ENCODE data around the gene COL6A3. TPM values are rescaled to one million over a fixed set of nuclear protein-coding genes. Genes with fewer than 3 reads are reported as not detected.

COL6A3 gene
- total and polyA plus RNA-seq, 11 donors: 17.4 to 290 (median 87.3) TPM

DNA sequence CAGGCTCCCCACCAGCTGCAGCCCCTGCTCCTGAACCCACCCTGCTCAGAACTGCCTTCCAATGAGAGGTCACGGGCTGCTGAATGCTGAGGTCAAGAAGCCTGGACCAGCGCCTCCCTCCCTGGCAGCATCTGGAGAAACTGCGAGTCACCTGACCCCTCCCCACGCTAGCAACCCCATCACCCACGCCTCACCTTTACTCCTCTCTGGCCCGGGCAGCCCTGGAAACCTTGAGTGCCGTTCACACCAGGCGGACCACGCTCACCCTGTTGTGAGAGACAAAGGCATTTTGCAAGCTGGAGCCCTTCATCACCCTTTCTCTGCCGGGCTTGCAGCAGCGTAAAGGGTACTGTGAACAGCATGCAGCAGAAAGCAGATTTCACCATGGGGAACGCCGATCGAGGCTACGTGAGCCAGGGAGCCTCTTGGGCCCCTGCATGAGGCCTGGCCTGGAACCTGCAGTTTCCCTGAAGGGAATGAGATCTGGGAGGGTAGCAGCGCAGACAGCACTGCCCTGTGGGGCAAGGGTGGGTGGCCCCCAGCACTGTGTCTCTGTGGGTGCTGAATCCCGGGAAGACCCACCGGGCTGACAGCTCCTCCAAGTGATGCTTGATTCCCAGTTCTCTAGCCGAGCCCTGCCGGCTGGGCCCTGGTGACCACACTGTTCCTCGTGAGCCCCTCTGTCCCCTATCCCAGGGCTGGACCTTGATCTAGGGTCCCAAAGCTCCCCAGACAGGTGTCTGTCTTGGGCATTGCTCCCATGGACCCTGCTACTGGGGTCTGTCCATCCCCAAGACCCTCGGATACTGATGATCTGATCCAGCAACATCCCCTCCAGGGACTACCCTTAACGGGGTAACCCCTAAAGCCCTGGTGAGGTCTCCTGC is 53.8 kb downstream of the COL6A3 start:
- Histone ChIP-seq H3K36me3 (peaks cover 0 to 87% (median 23%) of the 10 kb centered on the region in 9 donors), H3K27ac (peak overlapping the region in 10 of 12 donors; percentile 25 to 77 (median 48)), H3K9me3 (no peaks in the 10 kb centered on the region), H3K4me3 (no peak overlapping the region), H3K27me3 (peaks cover 0 to 5% (median 0%) of the 10 kb centered on the region in 9 donors), H3K4me1 (peaks cover 0 to 27% (median 3%) of the 10 kb centered on the region in 12 donors)
- intact Hi-C loops (cut with DNase I): no loop called here
- DNase-seq: no peak
- TF ChIP-seq, protein P1, sequence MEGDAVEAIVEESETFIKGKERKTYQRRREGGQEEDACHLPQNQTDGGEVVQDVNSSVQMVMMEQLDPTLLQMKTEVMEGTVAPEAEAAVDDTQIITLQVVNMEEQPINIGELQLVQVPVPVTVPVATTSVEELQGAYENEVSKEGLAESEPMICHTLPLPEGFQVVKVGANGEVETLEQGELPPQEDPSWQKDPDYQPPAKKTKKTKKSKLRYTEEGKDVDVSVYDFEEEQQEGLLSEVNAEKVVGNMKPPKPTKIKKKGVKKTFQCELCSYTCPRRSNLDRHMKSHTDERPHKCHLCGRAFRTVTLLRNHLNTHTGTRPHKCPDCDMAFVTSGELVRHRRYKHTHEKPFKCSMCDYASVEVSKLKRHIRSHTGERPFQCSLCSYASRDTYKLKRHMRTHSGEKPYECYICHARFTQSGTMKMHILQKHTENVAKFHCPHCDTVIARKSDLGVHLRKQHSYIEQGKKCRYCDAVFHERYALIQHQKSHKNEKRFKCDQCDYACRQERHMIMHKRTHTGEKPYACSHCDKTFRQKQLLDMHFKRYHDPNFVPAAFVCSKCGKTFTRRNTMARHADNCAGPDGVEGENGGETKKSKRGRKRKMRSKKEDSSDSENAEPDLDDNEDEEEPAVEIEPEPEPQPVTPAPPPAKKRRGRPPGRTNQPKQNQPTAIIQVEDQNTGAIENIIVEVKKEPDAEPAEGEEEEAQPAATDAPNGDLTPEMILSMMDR (IDR thresholded peaks at IDR 0.05): no peak
- no peak for TF ChIP-seq POLR2A (IDR thresholded peaks at IDR 0.05)
- 78 to 85% (median 83%) methylated on average over 18 to 23 of the region's 23 CpGs for WGBS, 4 donors
- ATAC-seq: peak in 1 of 4 donors; percentile 31

- DNase-seq (no peak), ATAC-seq (no peak)
- H3K27me3 ChIP-seq: peaks cover 0 to 5% (median 0%) of the 10 kb centered on the region in 9 donors
- H3K4me1 ChIP-seq: peaks cover 0 to 28% (median 3%) of the 10 kb centered on the region in 12 donors
- no peak overlapping the region for H3K4me3 ChIP-seq
- H3K27ac ChIP-seq: peak overlapping the region in 4 of 12 donors; percentile 43 to 77 (median 55)
- H3K9me3 ChIP-seq: no peaks in the 10 kb centered on the region
- WGBS, 4 donors: 77 to 88% (median 81%) methylated on average over 8 of the region's 8 CpGs
- H3K36me3 ChIP-seq: peaks cover 0 to 88% (median 23%) of the 10 kb centered on the region in 9 donors
- intact Hi-C loops (cut with DNase I): no loop called here
- TF ChIP-seq, protein P1 (IDR thresholded peaks at IDR 0.05): no peak
- TF ChIP-seq POLR2A (IDR thresholded peaks at IDR 0.05): no peak
Measured at GRCh38 chr2:237359518-237359840, 54.5 kb downstream of the COL6A3 start.

DNA sequence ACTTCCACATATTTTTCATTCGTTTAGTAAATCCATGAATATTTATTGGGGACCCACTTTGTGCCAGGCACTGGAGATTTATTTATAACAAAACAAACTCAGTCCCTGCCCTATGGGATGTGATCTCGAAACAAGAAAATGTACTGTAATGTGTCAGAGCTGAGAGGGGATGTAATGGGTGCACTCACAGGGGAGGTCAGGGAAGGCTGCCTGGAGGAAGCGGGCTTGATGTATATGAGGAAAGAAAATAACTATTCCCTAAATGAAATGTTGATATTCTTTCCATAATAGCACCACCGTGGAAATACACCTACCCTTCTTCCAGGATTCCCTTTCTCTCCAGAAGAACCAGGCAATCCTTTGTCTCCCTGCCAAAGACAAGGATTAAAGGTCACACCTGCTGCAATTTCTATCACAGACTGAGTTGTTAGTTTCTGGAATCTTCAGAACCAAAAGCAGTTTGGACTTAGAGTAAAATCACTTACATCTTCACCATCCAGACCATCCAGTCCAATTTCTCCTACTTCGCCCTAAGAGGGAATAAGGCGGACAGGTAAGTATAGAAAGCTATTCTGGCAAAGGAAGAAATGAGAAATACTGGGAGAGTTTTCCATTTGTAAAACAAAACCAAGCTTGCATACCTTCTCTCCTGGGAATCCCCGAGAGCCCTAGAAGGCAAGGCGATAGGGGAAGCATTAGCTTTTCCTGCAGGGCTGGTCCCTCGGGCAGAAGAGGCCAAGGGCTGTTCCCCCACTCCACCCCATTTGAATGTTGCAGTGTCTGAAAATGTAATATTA is 55.0 kb downstream of the COL6A3 start:
- intact Hi-C loops (cut with DNase I): no loop called here
- WGBS, 4 donors: 80 to 83% (median 81%) methylated on average over 9 of the region's 9 CpGs
- DNase-seq: no peak
- TF ChIP-seq, protein P1 (IDR thresholded peaks at IDR 0.05): no peak
- no peak for TF ChIP-seq POLR2A (IDR thresholded peaks at IDR 0.05)
- Histone ChIP-seq H3K27ac (peak overlapping the region in 4 of 12 donors; percentile 43 to 77 (median 55)), H3K4me1 (peaks cover 0 to 28% (median 3%) of the 10 kb centered on the region in 12 donors), H3K9me3 (no peaks in the 10 kb centered on the region), H3K36me3 (peaks cover 0 to 87% (median 19%) of the 10 kb centered on the region in 9 donors), H3K27me3 (peaks cover 0 to 5% (median 0%) of the 10 kb centered on the region in 9 donors), H3K4me3 (no peak overlapping the region)
- ATAC-seq: no peak

GRCh38 chr2:237355701-237356100 is 58.3 kb downstream of the COL6A3 start:
- Histone ChIP-seq H3K27me3 (peaks cover 0 to 5% (median 0%) of the 10 kb centered on the region in 9 donors), H3K4me1 (peaks cover 0 to 12% (median 0%) of the 10 kb centered on the region in 12 donors), H3K36me3 (peaks cover 0 to 88% (median 8%) of the 10 kb centered on the region in 9 donors), H3K27ac (peak overlapping the region in 3 of 12 donors; percentile 17 to 71 (median 37)), H3K4me3 (no peak overlapping the region), H3K9me3 (no peaks in the 10 kb centered on the region)
- DNase-seq (no peak), ATAC-seq (peak in 2 of 4 donors; percentile 6 to 22)
- WGBS, 4 donors: 77 to 98% (median 93%) methylated on average over 5 of the region's 5 CpGs
- TF ChIP-seq, protein P1 (IDR thresholded peaks at IDR 0.05): no peak
- no peak for TF ChIP-seq POLR2A (IDR thresholded peaks at IDR 0.05)
- intact Hi-C loops (cut with DNase I): no loop called here
